Stimulated activated naive CD8-positive, alpha-beta T cell treated with anti-CD3 and anti-CD28 coated beads, Interleukin-15, Interleukin-2, amounts not matched to agents 100 U/mL and 50 U/mL, for 24 hours (primary cell): Measurements from ENCODE around the gene KRTAP24-1.

ENCODE experiments used
- ATAC-seq: fragments of 150-1000 bp; cut with Tn5 transposase; one replicate; pipeline ENCODE4 v1.10.0; 2021
- DNase-seq: peaks from one replicate; pipeline ENCODE4 v3.0.0; 2021

Gene KRTAP24-1, protein sequence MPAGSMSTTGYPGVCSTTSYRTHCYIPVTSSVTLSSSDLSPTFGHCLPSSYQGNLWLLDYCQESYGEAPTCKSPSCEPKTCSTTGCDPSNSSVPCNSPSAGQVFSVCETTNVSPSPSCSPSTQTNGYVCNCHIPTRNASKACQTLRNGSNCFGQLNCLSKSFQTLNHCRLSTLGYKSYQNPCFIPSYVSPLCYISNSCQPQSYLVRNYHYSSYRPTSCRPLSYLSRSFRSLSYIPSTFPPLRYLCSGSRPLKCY

DNA sequence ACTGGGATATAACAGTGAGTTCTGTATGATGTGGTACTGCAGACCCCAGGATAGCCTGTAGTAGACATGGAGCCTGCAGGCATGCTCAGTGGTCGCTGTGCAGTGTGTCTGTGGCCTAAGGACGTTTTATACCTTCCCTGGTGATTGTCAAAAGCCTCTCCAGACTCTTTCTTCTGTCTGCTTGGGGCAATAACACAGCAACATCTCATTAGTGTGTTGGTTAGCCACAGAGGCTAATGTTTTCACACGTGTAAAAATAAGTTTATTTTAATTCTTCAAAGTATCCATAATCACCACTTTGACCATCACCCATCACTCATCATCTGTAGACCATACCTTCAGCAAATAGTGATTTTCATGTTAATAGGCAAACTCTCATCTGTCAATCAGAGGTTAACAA lies at the start of gene KRTAP24-1:
Gene KRTAP24-1, minus strand, starts transcription at position 101 of the 400 bp plus-strand sequence. Its CDS starts 18 bp downstream, at position 83.
- ATAC-seq = no peak

DNA sequence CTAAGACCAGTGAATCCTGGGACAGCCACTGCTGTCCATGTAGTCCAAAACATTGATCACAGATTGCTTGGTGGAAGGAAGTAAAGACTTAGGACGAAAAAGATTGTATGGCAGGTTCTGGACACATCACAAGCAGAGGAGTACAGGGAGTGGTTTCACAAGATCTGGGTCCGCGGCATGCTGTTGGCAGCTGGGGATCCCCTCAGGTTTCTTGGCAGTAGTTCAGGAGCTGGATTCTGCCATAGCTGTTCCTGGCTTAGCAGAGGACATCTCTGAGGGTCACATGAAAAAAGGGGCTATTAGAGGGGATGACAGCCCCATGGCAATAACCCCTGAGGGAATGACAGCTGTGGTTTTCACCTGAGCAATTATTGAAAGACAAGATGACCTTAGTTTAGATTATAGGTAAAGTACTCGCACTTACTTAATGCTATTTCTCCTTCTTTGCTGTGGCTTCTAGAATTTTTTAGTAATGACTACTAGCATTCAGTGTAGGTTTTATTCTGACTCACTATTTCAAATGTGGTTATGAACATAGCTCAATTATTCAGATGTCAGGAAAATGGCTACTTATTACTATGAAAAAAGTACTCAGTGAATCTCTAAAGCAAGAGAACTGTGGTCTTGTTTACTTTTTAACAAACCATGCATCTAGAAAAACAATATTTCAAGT lies 46.6 kb upstream of the KRTAP24-1 start:
- DNase-seq (no peak), ATAC-seq (no peak)

More for the DNA sequence above, at the start of gene KRTAP24-1:
- no peak for DNase-seq

DNA sequence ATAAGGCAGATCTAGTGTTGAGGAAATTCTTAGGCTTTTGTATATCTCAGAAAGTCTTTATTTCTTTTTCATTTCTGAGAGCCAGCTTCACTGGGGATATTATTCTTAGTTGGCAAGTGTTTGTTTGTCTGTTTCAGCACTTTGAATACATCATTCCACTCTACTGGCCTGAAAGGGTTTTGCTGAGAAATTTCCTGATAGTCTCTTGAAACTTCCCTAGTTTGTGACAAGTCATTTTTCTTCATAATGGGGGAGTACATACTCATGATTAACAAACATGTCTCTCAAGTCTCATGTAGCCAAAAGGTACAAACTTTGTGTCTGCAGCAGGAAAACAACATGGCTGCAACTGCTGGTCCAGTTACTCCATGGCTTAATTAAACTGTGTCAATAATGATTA lies 43.6 kb upstream of the KRTAP24-1 start:
- no peak for ATAC-seq

DNA sequence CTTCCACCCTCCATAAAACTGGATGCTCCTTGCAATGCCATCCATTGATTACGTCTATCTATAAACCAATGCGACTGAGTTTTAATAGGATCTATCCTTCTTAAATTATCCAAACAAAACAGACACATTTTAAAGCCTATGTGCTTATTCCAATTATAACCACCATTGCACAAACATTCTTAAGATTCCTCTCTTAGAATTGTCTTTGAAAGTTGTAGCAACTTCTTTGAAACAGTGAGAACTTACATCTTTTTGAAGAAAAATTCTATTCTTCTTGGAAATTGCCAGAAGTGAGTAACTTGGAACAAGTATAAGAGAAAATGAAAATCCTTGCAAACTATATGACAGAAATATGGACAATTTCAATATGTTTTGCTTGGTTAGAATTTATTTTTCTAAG lies 37.5 kb upstream of the KRTAP24-1 start, which contains the start of gene KRTAP26-1:
Gene KRTAP26-1, minus strand, starts transcription at position 101 of the 400 bp plus-strand sequence. CDS start 280 bp downstream, outside the sequence.
- DNase-seq (no peak), ATAC-seq (no peak)

More for the DNA sequence above, 43.6 kb upstream of the KRTAP24-1 start:
- DNase-seq = no peak

DNA sequence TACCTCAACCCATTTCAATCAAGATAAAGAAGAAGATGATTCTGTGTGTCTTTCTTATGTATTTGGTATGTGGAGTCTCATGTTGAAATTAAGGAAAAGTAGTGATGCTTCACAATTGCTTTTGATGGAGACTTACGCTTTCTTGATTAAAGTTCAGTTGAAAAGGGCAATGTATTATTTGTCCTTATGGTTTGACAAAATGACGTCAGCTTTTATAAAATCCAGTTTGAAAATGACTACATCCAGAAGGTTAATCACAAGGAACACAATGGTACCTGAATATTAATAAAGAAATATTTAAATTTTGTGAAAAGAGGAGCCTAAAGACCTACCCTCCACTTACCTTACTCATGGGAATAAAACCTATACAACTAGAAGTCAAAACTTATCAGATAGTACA lies 33.0 kb upstream of the KRTAP24-1 start:
- ATAC-seq (no peak), DNase-seq (no peak)

DNA sequence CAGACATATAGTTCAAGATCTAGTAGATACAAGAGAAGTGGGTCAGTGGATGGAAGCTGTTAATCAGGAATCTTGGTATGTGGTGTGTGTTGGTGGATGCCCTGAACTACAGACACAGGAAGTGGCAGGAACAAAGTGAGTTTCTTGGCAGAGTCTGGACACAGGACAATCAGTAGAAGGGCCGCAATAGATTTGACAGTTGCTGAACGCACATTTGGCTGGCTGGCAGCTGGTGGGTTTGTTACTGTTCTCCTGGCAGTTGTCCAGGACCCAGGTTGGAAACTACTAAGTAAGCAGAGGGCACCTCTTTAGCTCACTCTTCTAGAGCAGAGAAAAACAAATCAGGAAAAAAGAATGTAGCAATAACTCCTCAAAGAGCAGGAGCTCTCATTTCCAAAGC lies 24.1 kb upstream of the KRTAP24-1 start:
- ATAC-seq = no peak
- no peak for DNase-seq

DNA sequence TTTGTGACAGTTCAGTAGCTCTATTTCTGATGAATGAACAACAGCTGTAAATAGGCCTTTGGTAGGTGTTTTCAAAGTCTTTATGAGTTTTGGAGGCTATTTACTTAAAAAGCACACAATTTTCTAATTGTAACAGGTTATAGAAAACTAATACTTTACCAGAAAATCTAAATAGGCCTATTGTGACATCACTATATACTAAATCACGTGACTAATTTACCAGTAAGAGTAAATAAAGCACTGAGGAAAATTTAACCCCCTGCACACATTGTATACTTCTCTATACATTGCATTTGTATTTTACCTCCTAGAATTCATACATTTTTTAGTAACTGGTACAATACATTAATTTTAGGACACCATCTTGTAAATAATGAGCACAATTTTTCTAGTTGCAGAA lies 22.4 kb upstream of the KRTAP24-1 start:
- no peak for ATAC-seq
- no peak for DNase-seq

DNA sequence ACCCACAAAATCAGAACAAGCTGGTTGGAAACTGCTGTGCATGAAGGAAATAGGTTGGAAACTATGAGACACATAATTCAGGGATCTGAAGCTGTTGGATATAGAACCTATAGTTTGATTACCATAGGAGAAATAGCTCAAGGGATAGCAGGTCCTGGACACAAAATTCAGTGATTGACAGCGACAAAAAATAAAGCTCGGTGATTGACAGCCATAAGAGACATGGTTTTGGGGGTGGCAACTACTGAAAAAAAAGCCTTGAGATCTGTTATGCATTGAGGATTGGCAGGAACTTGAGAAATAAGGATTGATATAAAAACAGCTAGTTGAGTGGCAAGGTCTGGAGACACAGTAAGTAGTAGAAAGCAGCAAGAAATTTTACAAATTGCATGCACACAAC lies 6.5 kb upstream of the KRTAP24-1 start, which contains the start of gene KRTAP25-1:
Gene KRTAP25-1, minus strand, starts transcription at position 300 of the 400 bp plus-strand sequence. Its CDS starts 24 bp downstream, at position 276.
- no peak for ATAC-seq
- DNase-seq = no peak

DNA sequence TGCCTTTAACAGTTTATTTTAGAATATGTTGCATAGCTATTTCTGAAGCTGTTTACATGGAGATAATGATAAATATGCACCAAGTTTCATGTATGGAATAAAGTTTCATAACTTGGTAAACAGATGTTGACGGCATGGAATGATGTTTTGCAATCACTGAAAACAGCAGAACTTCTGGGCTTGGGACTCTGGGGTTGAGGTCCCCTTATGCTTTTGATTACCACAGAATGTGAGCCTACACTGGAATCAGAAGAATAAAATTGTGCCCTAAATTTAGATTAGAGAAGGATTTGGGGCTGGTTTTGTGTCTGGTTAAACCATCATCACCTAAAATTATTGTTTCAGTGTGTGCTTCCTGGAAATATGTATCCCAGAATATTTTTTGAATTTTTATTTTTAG lies 11.1 kb downstream of the KRTAP24-1 start:
- ATAC-seq (no peak), DNase-seq (no peak)

DNA sequence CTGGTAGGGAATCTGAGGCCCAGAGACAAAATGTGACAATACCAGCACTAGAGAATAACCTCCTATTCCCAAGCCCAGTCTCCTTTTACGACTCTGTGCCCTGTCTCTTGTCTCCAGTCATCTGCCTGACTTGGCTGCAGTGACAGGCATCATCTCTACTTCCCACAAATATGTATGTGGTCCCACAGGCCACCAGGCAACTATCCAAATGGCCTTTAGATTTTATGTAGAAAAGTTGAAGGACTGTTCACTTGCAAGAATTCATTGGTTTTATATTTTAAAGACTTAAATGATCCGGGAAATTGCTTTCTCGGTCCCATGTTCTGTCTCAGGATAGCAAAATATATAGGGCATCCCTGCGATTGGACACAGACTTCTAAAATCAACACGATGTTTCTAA lies 11.6 kb downstream of the KRTAP24-1 start:
- no peak for ATAC-seq
- DNase-seq = no peak

DNA sequence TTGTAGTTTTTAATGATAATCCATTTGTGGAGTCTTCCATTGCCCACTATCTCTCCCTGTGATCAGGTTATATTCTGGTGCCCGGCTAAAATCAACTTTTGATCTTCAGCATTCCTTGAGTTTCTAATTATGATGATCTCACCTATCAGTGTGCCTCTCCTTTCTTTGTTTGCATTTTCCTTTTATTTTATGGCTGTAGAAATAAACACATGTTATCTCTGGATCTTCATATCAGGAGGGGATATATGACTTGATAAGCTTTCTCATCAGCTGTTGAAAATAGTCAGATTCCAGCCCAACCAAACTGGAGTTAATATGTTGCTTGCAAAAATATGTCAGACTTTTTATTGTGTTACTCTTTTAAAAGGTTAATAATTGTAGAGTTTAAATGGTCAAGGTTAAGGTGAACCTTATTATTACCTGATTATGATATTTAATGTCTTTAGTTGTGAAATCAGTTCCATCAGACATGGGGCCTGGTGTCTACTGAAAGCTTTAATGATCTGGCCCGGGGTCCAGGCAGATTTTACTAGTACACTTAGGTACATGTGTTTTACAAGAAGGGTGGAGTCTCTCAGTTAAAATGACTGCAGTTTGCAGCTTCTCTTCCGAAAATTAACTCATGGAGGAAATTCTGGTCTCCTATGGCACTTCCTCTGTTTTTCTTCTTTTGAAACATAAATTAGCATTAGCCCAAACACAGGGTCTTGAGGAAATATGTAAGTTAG lies 12.8 kb downstream of the KRTAP24-1 start:
- ATAC-seq = no peak

DNA sequence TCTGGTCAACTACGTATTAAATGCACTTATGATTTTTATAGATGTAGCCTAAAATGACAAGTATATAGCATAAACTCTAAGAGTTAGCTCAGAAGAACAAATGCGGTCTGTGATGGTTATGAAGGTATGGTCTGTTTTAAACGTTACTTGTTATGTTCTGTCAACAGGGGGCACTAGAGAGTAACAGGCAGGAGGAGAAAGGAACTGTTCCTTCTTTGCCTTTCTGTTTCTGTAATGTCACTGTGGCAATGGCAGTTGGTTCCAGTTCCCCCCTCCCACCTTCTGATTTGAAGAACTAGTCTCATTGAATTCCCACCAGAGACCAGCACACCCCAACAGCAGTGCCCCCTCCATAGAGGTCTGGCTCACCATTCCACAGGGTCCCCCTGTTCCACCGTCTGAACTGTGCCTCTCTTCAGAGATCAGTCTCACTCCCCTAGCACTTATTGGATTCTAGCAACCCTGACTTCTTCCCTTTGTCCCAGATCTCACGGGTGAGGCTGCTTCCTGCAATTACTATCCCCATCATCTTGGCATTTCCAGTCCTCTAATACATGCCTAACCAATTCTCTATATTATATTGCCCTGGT lies 14.0 kb downstream of the KRTAP24-1 start:
- ATAC-seq = no peak
- DNase-seq = no peak

More for the DNA sequence above, 12.8 kb downstream of the KRTAP24-1 start:
- no peak for DNase-seq

DNA sequence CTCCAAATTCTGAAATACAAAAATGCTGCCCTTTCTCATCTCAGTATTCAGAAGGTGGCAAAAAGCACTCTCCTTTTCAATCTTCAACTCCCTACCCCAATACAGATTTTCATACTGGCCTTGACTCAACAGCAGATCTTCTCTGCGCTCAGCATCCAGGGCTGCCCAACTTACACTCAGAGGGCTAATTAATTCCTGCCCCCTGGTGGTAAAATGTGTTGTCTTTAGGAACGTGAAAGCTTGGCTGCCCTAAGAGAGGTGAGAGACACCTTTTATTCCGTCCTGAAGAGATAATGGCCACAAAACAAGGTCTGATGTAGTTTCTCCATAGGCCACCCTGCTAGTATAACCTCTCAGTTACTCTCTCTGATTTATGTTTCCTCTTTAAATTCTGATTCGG lies 25.0 kb downstream of the KRTAP24-1 start:
- DNase-seq (no peak), ATAC-seq (no peak)

DNA sequence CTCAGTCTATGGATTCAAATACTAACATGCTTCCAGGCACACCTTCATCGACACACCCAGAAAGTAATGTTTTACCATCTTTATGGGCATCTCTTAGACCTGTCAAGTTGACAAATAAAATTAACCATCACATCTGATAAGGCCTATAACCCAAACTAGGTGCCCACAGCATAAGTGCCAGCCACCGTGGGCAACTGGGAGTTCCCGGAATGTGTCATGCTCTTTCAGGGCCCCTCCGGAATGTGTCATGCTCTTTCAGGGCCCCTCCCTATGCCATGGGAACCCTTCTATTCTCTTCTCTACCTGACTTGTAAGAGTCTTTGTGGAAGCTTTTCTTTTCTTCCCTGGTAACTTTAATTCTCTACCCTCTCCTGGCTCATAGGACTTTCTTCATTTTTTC lies 26.6 kb downstream of the KRTAP24-1 start:
- DNase-seq (no peak), ATAC-seq (no peak)

DNA sequence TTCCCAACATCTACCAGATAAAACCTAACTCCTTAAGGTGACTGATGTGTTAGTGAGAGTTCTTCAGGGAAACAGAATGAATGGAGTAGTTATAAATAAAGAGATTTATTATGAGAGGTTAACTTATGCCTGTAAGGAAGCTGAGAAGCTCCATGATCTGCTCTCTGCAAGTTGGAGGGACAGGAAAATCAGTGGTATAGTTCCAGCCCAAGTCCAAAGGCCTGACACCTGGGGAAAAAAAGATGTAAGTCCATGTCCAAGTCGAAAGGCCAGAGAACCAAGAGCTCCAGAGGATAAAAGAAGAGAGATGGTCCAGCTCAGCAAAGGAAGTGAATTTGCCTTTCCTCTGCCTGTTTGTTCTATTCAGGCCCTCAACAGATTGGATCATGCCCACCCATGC lies 27.1 kb downstream of the KRTAP24-1 start:
- ATAC-seq (no peak), DNase-seq (no peak)

DNA sequence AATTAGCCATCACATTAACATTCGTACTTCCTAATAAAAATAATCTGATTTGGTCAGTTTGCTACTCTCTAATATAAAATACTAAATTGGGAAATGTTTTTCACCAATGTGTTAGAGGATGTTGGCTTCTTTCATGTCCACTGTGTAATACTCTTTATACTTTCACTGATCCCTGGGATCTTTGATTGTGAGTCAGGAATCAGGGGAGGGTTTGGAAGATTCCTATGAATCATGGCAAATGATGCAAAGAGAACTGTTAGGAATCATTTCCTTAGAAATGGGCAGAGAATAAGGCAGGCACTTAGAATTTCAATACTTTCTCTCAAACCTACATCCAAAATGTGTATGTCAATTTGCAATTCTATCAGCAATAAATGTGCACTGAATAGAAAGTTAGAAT lies 31.0 kb downstream of the KRTAP24-1 start:
- no peak for DNase-seq
- no peak for ATAC-seq

DNA sequence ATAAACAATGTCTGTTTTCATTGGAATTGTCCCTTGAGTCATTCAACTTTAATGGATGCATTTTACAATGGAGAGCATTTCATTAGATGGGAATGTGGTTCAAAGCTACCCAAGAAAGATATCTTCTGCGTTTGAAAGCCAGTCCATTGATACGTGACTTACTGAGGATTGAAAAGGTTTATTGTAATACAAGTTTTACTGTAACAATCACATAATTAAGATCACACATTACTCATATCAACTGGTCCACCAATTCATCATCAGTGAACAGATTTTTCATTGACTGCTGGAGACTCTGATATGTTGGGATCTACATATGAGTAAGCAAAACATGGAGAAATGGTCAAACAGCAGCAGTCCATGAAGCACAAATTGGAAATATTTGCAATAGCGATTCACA lies 32.8 kb downstream of the KRTAP24-1 start:
- no peak for DNase-seq
- ATAC-seq = no peak

DNA sequence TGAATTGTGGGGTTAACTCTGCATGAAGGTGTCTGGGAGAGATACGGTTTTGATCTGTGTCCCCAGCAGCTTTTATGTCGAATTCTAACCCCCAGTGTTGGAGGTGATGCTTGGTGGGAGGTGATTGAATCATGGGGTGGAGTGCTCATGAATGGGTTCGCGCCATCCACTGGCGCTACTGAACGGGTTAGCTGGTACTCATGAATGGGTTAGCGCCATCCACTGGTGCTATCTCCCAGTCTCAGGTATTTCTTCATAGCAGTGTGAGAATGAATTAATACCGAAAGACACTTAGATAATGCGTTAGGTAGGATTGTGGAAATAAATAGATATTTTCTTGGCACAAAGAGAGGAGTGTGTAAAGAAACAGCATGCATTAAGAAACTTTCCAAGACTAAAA lies 33.9 kb downstream of the KRTAP24-1 start:
- ATAC-seq (no peak), DNase-seq (no peak)

DNA sequence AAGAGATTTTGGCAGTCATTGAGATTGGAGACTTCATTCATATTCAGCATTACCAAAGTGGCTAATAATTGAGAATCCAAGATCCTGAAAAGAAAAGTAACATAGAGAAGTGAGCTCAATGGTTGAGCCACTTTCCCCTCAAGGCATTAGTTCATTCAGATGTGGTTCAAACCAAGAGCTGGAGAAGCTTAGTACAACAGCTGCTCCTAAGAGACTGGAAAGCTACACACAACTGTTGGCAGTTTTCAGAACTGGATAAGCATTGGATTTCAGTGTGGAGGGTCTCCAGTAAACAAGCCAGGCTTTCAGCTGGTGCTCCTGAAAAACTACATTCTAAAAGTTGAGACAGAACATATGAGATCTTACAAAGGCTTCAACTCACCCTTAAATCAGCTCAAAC lies 37.7 kb downstream of the KRTAP24-1 start:
- no peak for DNase-seq
- no peak for ATAC-seq

DNA sequence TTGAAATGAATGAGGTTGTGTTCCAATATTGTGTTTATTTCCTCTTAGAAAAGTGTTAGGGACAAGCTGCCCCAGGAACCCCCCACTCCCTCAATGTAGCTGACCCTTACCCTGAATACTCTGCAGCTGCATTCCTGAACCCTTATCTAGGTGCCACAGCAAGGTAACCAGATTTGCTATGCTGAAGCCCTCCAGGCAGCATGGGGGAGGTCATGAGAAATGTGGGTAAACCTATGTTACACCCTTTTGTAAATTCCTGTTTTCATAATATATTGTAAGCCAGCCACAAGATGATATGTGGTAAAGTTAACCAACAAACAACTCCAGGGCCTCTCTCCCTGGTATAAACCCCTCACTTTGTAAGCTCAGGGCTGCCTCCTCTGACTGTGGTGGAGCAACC lies 39.1 kb downstream of the KRTAP24-1 start:
- DNase-seq = no peak
- no peak for ATAC-seq

DNA sequence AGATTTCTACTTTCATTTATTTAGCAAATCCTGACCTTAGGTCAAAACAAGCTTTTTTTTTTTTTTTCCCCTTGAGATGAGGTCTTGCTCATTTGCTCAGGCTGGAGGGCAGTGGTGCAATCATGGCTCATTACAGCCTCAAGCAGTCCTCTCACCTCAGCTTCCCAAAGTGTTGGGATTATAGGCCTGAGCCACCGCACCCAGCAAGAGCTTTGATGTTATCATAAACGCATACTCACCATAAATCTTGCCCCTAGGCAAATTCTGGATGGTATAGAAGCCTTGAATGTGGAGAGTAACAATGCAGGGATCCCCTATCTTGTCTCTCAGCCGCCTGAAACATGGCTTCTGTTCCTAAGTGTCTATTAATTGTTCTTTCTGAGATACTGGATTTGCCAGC lies 42.1 kb downstream of the KRTAP24-1 start:
- DNase-seq = no peak
- ATAC-seq = no peak

DNA sequence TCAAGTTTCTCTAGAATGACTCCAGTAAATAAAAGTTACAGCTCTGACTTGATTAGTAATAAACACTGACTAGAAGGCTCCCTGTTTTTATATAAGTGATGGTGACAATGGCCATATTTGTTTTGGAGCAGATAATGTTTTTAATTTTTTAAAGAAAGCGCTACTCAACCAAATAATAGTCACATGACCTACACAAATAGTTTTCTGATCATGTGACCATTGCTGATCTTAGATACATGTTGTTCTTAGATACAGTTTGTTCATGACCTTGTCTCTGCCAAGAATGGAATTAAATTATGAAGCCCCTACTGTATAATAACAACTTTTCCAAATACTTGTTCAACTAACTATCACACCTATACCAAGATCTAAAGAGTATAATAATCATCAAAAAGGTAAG lies 44.6 kb downstream of the KRTAP24-1 start:
- ATAC-seq (no peak), DNase-seq (no peak)

DNA sequence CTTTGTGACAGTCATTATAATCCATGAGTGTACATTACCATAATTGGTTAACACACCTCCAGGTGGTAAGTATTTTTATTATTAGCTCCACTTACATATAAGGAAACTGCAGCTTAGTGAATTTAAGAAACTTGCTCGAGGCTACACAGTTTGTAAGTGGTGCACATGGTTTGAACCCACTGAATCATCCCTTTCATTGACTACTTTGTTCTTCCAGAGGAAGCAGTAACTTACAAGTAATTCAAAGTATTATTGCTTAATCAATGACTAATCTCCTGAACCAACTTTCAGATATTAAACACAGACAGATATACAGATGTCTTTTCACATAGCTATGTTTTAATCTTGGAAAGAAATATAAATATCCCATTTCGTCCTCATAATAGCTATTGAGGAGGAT lies 48.1 kb downstream of the KRTAP24-1 start:
- no peak for ATAC-seq

More for the DNA sequence above, 48.1 kb downstream of the KRTAP24-1 start:
- DNase-seq = no peak
